B cell (primary cell): Measurements from ENCODE around the gene LRIT3. TPM values are rescaled to one million over a fixed set of nuclear protein-coding genes. Genes with fewer than 3 reads are reported as not detected.
A peak's percentile ranks its signal among the peaks of the same experiment; 100 is the strongest.

Experiments
- ATAC-seq: fragments of 200-7000 bp; cut with Tn5 transposase; one replicate; pipeline ENCODE4 v1.10.0; 2021; ENCODE audit warnings: low read depth, mild to moderate bottlenecking, moderate number of reproducible peaks, moderate library complexity
- CTCF ChIA-PET: fragments of 350-600 bp; sonication (Branson Sonifier 250); formaldehyde crosslinking; loops from one replicate; lab custom pipeline; 2021; ENCODE audit warnings: antibody characterized with exemption, inconsistent platforms; lab: Charles Lee
- POLR2A ChIA-PET: fragments of 350-600 bp; sonication (Branson Sonifier 250); formaldehyde crosslinking; loops from one replicate; lab custom pipeline; 2021; ENCODE audit warnings: antibody characterized with exemption; lab: Charles Lee
- DNase-seq: peaks from one replicate; pipeline ENCODE4 v3.0.0; 2013
- H2AFZ ChIP-seq: 2 replicates; pipeline ENCODE4 v1.6.1; 2012; ENCODE audit warnings: mild to moderate bottlenecking, low read depth, low read length; ENCODE audit not compliant: insufficient read depth, poor library complexity, severe bottlenecking
- H3K27ac ChIP-seq, 2 donors: 1 replicate in 1 of 2; 2 replicates in 1 of 2; pipeline ENCODE4 v1.5.1; 2012 to 2013; ENCODE audit warnings: low read length in 2 of 2, mild to moderate bottlenecking in 2 of 2, moderate library complexity in 1 of 2
- H3K27me3 ChIP-seq, 4 experiments: fragments of 200-600 bp in 1 of 4; sonication (generic) in 1 of 4; replicated peaks in 1 of 4; 1 replicate in 2 of 4; 2 replicates in 2 of 4; pipeline versions ENCODE4 v1.6.1 to v1.7.0; 2013 to 2016; ENCODE audit warnings: low read length in 3 of 4, mild to moderate bottlenecking in 2 of 4, mixed read lengths in 1 of 4, moderate library complexity in 1 of 4; ENCODE audit not compliant: insufficient read depth in 4 of 4, control insufficient read depth in 3 of 4; ENCODE audit errors: control extremely low read depth in 1 of 4
- H3K36me3 ChIP-seq, 2 experiments: replicated peaks in 1 of 2; 1 replicate in 1 of 2; 2 replicates in 1 of 2; pipeline versions ENCODE4 v1.6.1 to v1.7.1; 2013; ENCODE audit warnings: low read length in 1 of 2; ENCODE audit not compliant: insufficient read depth in 2 of 2, control insufficient read depth in 1 of 2; ENCODE audit errors: control extremely low read depth in 1 of 2, extremely low read depth in 1 of 2
- H3K4me1 ChIP-seq, 2 donors: fragments of 200-600 bp in 1 of 2; sonication (generic) in 1 of 2; 1 replicate in 1 of 2; 2 replicates in 1 of 2; pipeline versions ENCODE4 v1.5.1 to v1.6.1; 2013 to 2017; ENCODE audit warnings: low read length in 2 of 2; ENCODE audit not compliant: control insufficient read depth in 2 of 2, insufficient read depth in 2 of 2
- H3K4me2 ChIP-seq: replicated peaks from 2 replicates; pipeline ENCODE3; 2012; ENCODE audit warnings: mild to moderate bottlenecking, low read depth, low read length; ENCODE audit not compliant: poor library complexity, severe bottlenecking
- H3K4me3 ChIP-seq, 5 experiments: fragments of 200-600 bp in 1 of 5; sonication (generic) in 1 of 5; 1 replicate in 3 of 5; 2 replicates in 2 of 5; pipeline versions ENCODE4 v1.5.1 to v1.7.0; 2011 to 2016; ENCODE audit warnings: low read length in 4 of 5, mild to moderate bottlenecking in 4 of 5, low read depth in 2 of 5, control low read depth in 1 of 5, moderate library complexity in 1 of 5; ENCODE audit not compliant: insufficient read depth in 1 of 5; ENCODE audit errors: control extremely low read depth in 1 of 5, extremely low read depth in 1 of 5
- H3K79me2 ChIP-seq: fragments of 200-600 bp; sonication (generic); one replicate; pipeline ENCODE4 v1.6.0; 2016; ENCODE audit warnings: low read length; ENCODE audit not compliant: control insufficient read depth, insufficient read depth
- H3K9ac ChIP-seq: fragments of 200-600 bp; sonication (generic); 2 replicates; pipeline ENCODE4 v1.6.1; 2017; ENCODE audit warnings: mild to moderate bottlenecking, low read length, moderate library complexity
- H3K9me3 ChIP-seq, 3 donors: one replicate each; pipeline versions ENCODE4 v1.6.1 to v1.7.1; 2013; ENCODE audit warnings: low read length in 2 of 3; ENCODE audit not compliant: control insufficient read depth in 2 of 3, insufficient read depth in 1 of 3; ENCODE audit errors: control extremely low read depth in 1 of 3
- H4K20me1 ChIP-seq: 2 replicates; pipeline ENCODE4 v1.6.0; 2012; ENCODE audit warnings: mild to moderate bottlenecking, low read length; ENCODE audit not compliant: insufficient read depth, control insufficient read depth, poor library complexity, severe bottlenecking
- H3K27ac Mint-ChIP-seq: one replicate; pipeline ENCODE4 v1.8.0; 2021; ENCODE audit warnings: mixed read lengths
- H3K27me3 Mint-ChIP-seq: one replicate; pipeline ENCODE4 v1.8.0; 2021; ENCODE audit warnings: mixed read lengths
- H3K4me1 Mint-ChIP-seq: one replicate; pipeline ENCODE4 v1.8.0; 2021; ENCODE audit warnings: mixed read lengths
- H3K4me3 Mint-ChIP-seq: one replicate; pipeline ENCODE4 v1.8.0; 2021; ENCODE audit warnings: mixed read lengths
- H3K9me3 Mint-ChIP-seq: one replicate; pipeline ENCODE4 v1.8.0; 2022; ENCODE audit warnings: mixed read lengths; ENCODE audit not compliant: insufficient read depth
- EZH2 ChIP-seq: IDR thresholded peaks from 2 replicates; pipeline ENCODE4 v1.6.1; 2012; ENCODE audit warnings: borderline replicate concordance, low read depth, mild to moderate bottlenecking, moderate library complexity, low read length; ENCODE audit not compliant: insufficient read depth, poor library complexity, severe bottlenecking
- WGBS: methylation state at CpG from one replicate; pipeline ENCODE4 v1.1.5; 2013; ENCODE audit warnings: missing lambda C conversion rate; ENCODE audit not compliant: insufficient coverage; 5-methylcytosine and 5-hydroxymethylcytosine counted together
- intact Hi-C: fragments of 100-400 bp; cut with micrococcal nuclease; formaldehyde crosslinking; loops from one replicate; pipeline ENCODE4 v1.10.0; 2022
- polyA plus RNA-seq: library from polyadenylated mRNA; depleted of rRNA; stranded (reverse); fragments of >200 nt; gene quantifications from 2 replicates; pipeline ENCODE4 v1.2.3, GENCODE V29; 2012
- total RNA-seq, 2 donors: library from RNA; stranded (reverse); fragments of 120-200 nt in 1 of 2; gene quantifications; 1 replicate in 1 of 2; 2 replicates in 1 of 2; pipeline versions ENCODE4 v1.2.3 to v1.2.4, GENCODE V29; 2013 to 2022
- TF ChIP-seq, protein P1 (sequence below): fragments of 200-600 bp; IDR thresholded peaks from one replicate; pipeline ENCODE4 v1.8.0; 2022; ENCODE audit warnings: antibody characterized with exemption, mild to moderate bottlenecking

The LRIT3 gene
- total and polyA plus RNA-seq, 2 donors (not counting 1 experiment from before 2014, with no cell fraction given) = 0.21 to 0.32 TPM

GRCh38 chr4:109815151-109816081 is 32.5 kb upstream of the LRIT3 start, which contains the start of gene GAR1:
Gene GAR1, plus strand, starts transcription at chr4:109815762. Its CDS starts 403 bp downstream, at chr4:109816165.
- ATAC-seq = peak; percentile 96
- Mint-ChIP-seq H3K4me3 (peak within 1 kb of the TSS; percentile 99), H3K4me1 (peaks cover 30% of the 10 kb centered on the region), H3K9me3 (no peaks in the 10 kb centered on the region), H3K27me3 (no peaks in the 10 kb centered on the region), H3K27ac (peak within 1 kb of the TSS; percentile 97)
- no peaks in the 10 kb centered on the region for H3K27me3 ChIP-seq
- no peaks in the 10 kb centered on the region for H3K9me3 ChIP-seq
- H3K27ac ChIP-seq = peak within 1 kb of the TSS; percentile 80 to 92
- intact Hi-C loops = loop anchor here (1.0 to 10.0 kb wide), 7 partner anchors 11 to 1191 kb away; partner anchors contain the start of genes CASP6, OSTC, PLA2G12A and RPL34
- peaks cover 34% of the 10 kb centered on the region for H3K79me2 ChIP-seq
- peak within 1 kb of the TSS; percentile 99 for H2AFZ ChIP-seq
- peak within 1 kb of the TSS; percentile 98 for H3K4me2 ChIP-seq
- H4K20me1 ChIP-seq = no peaks in the 10 kb centered on the region
- WGBS = under 1% methylated on average over 48 of the region's 53 CpGs
- TF ChIP-seq, protein P1, sequence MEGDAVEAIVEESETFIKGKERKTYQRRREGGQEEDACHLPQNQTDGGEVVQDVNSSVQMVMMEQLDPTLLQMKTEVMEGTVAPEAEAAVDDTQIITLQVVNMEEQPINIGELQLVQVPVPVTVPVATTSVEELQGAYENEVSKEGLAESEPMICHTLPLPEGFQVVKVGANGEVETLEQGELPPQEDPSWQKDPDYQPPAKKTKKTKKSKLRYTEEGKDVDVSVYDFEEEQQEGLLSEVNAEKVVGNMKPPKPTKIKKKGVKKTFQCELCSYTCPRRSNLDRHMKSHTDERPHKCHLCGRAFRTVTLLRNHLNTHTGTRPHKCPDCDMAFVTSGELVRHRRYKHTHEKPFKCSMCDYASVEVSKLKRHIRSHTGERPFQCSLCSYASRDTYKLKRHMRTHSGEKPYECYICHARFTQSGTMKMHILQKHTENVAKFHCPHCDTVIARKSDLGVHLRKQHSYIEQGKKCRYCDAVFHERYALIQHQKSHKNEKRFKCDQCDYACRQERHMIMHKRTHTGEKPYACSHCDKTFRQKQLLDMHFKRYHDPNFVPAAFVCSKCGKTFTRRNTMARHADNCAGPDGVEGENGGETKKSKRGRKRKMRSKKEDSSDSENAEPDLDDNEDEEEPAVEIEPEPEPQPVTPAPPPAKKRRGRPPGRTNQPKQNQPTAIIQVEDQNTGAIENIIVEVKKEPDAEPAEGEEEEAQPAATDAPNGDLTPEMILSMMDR = no peak
- TF ChIP-seq EZH2 = no peak
- peak within 1 kb of the TSS; percentile 98 for H3K9ac ChIP-seq
- H3K4me3 ChIP-seq = peak within 1 kb of the TSS; percentile 88 to 98 (median 94)
- ChIA-PET POLR2A (interaction anchor here (0.8 kb wide), 1 partner anchor 382 kb away, joined by 3 read pairs; no protein-coding TSS in a partner anchor), CTCF (interaction anchor here (0.6 to 1.8 kb wide), 5 partner anchors 11 to 397 kb away, joined by 3 to 7 read pairs (median 3); partner anchors contain the start of gene SEC24B)
- peaks cover 0 to 13% of the 10 kb centered on the region in 2 experiments for H3K36me3 ChIP-seq
- DNase-seq = peak; percentile 91
- peaks cover 14 to 16% of the 10 kb centered on the region in 2 donors for H3K4me1 ChIP-seq
